ENCODE results near the gene RUSC1.

RUSC1 gene

DNA sequence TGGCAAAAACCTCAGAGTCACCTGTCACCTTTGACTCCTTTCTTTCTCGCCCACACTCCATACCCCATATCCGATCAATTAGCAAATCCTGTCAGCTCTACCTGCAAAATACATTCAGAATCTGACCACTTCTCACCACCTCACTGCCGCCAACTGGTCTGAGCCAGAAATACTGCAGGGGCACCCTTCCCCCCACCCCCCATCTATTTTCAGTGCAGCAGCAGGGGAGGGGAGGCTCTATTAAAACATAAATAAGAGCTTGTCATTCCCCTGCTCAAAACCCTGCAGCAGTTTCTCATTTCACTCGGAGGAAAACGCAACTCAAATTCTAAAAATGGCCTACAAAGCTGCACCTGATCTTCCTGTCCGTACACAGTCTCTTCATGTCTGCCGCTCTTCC, 23.3 kb upstream of the RUSC1 start:
- H3K4me1 ChIP-seq (ENCODE audit: insufficient read depth, low read length): no peaks in the 10 kb centered on the region
- H3K9ac ChIP-seq (ENCODE audit: low read length): no peak overlapping the region
- no peaks in the 10 kb centered on the region for H3K36me3 ChIP-seq (ENCODE audit: insufficient read depth, low read length)
- H3K27me3 ChIP-seq (ENCODE audit: control insufficient read depth in 1 of 2, insufficient read depth in 2 of 2, low read length in 2 of 2): peaks cover 11 to 32% of the 10 kb centered on the region in 2 donors
- no peaks in the 10 kb centered on the region for H3K9me3 ChIP-seq (ENCODE audit: low read length)
- no peak overlapping the region for H3K27ac ChIP-seq (ENCODE audit: low read depth, low read length)
- no peak overlapping the region for H3K4me3 ChIP-seq (ENCODE audit: low read depth in 1 of 2, low read length in 2 of 2)

DNA sequence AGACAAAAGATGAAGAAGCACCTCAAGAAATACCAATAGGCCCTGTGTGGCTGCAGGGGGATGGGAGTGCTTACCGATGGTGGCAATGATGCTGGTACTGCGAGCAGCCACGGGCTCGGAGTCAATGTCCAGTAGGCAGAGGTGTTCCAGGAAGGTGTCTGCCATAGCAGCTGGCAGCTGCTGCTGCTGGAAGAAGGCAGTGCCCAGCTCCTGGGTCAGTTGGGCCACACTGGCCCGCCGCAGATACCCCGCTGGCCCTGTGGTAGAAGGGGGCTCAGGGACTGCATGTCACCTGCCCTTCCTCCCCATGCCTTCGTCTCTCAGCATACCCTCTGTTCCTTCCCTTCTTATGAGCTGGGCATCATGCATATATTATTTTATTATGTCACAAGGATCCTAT, 20.7 kb upstream of the RUSC1 start:
- Histone ChIP-seq H3K4me1 (ENCODE audit: insufficient read depth, low read length) (no peaks in the 10 kb centered on the region), H3K9ac (ENCODE audit: low read length) (no peak overlapping the region), H3K27ac (ENCODE audit: low read depth, low read length) (no peak overlapping the region)

DNA sequence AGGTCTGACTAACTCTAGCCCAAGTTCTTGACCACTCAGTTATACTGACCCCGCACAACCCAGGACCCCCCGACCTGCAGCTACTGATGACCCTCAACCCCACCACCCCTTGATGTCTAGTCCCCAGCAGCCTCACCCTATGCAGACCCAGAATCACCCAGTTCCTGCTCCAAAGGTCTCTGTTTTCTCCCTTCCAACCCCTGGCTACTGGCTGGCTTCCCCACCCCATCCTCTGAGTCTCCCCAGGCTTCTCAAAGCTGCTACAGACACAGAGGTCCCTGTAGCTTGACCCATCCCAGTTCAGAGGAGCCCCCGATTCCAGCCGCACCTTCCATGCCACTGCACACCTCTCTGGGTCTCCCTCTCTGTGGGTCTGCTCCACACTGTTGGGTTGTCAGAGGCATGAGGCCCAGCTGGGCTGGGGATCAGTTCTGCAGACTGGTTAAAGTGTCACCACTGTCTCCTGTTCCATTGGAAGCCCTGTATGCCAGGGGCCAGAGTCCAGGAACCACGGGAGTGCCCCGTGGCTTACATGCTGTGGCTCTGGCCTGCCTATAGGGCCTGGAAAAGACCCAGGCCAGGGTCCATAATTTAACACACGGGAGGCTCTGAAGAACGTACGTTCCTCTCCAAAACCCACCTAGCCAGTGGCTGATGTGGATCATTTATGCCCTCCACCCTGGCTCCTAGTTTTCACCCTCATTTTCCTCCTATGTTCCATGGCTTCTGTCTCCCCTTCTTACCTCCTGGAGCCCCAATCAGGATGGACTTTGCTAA, 20.0 kb upstream of the RUSC1 start:
- H3K4me3 ChIP-seq (ENCODE audit: low read depth in 1 of 2, low read length in 2 of 2): no peak overlapping the region
- H3K27ac ChIP-seq (ENCODE audit: low read depth, low read length): no peak overlapping the region
- H3K27me3 ChIP-seq (ENCODE audit: control insufficient read depth in 1 of 2, insufficient read depth in 2 of 2, low read length in 2 of 2): peaks cover 4 to 15% of the 10 kb centered on the region in 2 donors
- no peaks in the 10 kb centered on the region for H3K9me3 ChIP-seq (ENCODE audit: low read length)
- H3K36me3 ChIP-seq (ENCODE audit: insufficient read depth, low read length): no peaks in the 10 kb centered on the region
- no peak overlapping the region for H3K9ac ChIP-seq (ENCODE audit: low read length)
- no peaks in the 10 kb centered on the region for H3K4me1 ChIP-seq (ENCODE audit: insufficient read depth, low read length)

More for the DNA sequence above, 20.7 kb upstream of the RUSC1 start:
- Histone ChIP-seq H3K4me3 (ENCODE audit: low read depth in 1 of 2, low read length in 2 of 2) (no peak overlapping the region), H3K9me3 (ENCODE audit: low read length) (no peaks in the 10 kb centered on the region), H3K27me3 (ENCODE audit: control insufficient read depth in 1 of 2, insufficient read depth in 2 of 2, low read length in 2 of 2) (peaks cover 11 to 22% of the 10 kb centered on the region in 2 donors), H3K36me3 (ENCODE audit: insufficient read depth, low read length) (no peaks in the 10 kb centered on the region)

DNA sequence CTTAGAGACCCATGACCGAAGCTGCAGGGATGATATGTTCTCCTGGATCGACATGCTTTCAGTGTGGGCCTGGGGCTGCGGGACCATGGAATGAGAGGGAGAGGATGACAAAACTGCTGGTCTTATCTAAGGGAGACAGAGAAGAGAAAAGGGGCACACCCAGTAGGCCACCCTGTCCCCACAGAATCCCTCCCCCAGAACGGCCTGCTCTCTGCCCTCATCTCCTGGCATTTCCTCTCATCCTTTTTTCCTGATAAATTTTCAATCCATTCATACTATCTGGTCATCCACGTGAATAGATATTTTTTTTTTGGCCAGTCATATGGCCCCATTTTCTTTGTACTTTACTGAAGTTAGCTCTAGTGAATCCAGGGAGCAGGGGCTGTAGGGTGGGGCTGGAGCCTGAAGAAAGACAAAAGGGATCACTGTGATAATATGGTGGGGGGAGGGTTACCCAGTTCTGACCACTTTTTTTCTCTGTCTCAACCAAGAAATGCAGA, 19.3 kb upstream of the RUSC1 start, which contains the start of gene PKLR:
Gene PKLR (minus strand): TSS at position 97 of the 500 bp plus-strand sequence. CDS start 43 bp downstream, at position 54.
- peaks cover 0 to 10% of the 10 kb centered on the region in 2 donors for H3K27me3 ChIP-seq (ENCODE audit: control insufficient read depth in 1 of 2, insufficient read depth in 2 of 2, low read length in 2 of 2)
- no peak within 1 kb of the TSS for H3K9ac ChIP-seq (ENCODE audit: low read length)
- no peaks in the 10 kb centered on the region for H3K36me3 ChIP-seq (ENCODE audit: insufficient read depth, low read length)
- no peaks in the 10 kb centered on the region for H3K4me1 ChIP-seq (ENCODE audit: insufficient read depth, low read length)
- no peak within 1 kb of the TSS for H3K27ac ChIP-seq (ENCODE audit: low read depth, low read length)
- H3K4me3 ChIP-seq (ENCODE audit: low read depth in 1 of 2, low read length in 2 of 2): no peak within 1 kb of the TSS
- H3K9me3 ChIP-seq (ENCODE audit: low read length): no peaks in the 10 kb centered on the region

DNA sequence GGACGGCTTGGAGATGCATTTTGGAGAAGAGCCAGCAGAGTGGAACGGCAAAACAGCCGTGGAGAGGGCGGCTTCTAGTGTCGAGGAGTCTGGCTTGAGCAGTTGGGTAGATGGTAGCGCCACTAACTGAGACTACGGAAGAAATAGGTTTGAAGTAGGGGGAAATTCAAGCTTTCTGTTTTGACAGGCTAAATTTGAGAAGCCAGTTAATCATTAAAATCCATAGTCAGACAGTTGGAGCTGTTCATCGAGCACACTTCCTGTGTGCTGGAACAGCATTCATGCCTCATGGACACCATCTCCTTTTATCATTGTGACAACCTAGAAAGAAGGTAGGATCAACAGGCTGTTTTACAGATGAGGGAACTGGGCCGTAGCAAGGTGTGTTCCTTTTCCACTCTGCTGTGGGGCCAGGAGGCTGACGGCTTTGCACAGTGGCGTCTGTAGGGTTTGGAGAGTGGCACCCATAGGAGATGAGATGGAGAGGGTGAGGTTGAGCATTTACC, 16.1 kb upstream of the RUSC1 start:
- no peak overlapping the region for H3K4me3 ChIP-seq (ENCODE audit: low read depth in 1 of 2, low read length in 2 of 2)
- no peaks in the 10 kb centered on the region for H3K36me3 ChIP-seq (ENCODE audit: insufficient read depth, low read length)
- H3K9ac ChIP-seq (ENCODE audit: low read length): no peak overlapping the region
- no peaks in the 10 kb centered on the region for H3K27me3 ChIP-seq (ENCODE audit: control insufficient read depth in 1 of 2, insufficient read depth in 2 of 2, low read length in 2 of 2)
- H3K27ac ChIP-seq (ENCODE audit: low read depth, low read length): no peak overlapping the region
- H3K9me3 ChIP-seq (ENCODE audit: low read length): no peaks in the 10 kb centered on the region
- H3K4me1 ChIP-seq (ENCODE audit: insufficient read depth, low read length): peaks cover 6% of the 10 kb centered on the region

DNA sequence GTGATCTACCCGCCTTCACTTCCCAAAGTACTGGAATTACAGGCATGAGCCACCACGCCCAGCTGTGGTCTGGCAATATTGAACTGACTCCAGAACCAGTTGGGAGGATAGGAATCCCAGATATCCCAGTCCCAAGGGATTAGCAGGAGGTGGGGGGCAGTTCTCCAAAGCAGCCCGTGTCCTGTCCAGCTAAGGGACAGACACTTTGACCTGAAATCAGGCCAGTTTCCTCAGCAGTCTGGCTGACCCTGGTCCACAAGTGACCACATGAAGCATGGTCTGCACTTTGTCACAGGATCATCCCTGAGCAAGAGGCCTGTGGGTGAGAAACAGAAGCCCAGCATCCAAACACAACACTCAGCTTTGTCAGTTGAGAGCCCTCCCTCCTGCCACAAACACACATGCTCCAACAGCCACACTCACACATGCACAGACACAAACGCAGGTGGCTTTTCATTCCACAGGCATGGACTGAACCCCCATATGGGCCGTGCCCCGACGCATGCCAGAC, 14.8 kb upstream of the RUSC1 start:
- H3K4me3 ChIP-seq (ENCODE audit: low read depth in 1 of 2, low read length in 2 of 2): no peak overlapping the region
- H3K36me3 ChIP-seq (ENCODE audit: insufficient read depth, low read length): no peaks in the 10 kb centered on the region
- H3K9me3 ChIP-seq (ENCODE audit: low read length): no peaks in the 10 kb centered on the region
- H3K27ac ChIP-seq (ENCODE audit: low read depth, low read length): no peak overlapping the region
- H3K4me1 ChIP-seq (ENCODE audit: insufficient read depth, low read length): peaks cover 14% of the 10 kb centered on the region
- H3K9ac ChIP-seq (ENCODE audit: low read length): no peak overlapping the region
- no peaks in the 10 kb centered on the region for H3K27me3 ChIP-seq (ENCODE audit: control insufficient read depth in 1 of 2, insufficient read depth in 2 of 2, low read length in 2 of 2)

DNA sequence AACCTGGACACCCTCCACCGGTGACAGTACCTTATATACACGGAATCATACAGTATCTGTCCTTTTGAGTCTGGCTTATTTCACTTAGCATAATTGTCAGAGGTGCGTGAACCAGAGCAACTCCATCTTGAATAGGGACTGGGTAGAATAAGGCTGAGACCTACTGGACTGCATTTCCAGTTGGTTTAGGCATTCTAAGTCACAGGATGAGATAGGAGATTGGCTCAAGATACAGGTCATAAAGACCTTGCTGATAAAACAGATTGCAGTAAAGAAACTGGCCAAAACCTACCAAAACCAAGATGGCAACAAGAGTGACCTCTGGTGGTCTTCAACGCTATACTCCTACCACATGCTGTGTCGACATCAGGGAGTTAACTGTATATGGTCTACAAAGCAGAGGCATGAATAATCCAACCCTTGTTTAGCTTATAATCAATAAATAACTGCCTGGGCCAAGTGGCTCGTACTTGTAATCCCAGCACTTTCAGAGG, 13.4 kb upstream of the RUSC1 start:
- no peak overlapping the region for H3K9ac ChIP-seq (ENCODE audit: low read length)
- H3K9me3 ChIP-seq (ENCODE audit: low read length): no peaks in the 10 kb centered on the region
- peaks cover 14% of the 10 kb centered on the region for H3K4me1 ChIP-seq (ENCODE audit: insufficient read depth, low read length)
- H3K4me3 ChIP-seq (ENCODE audit: low read depth in 1 of 2, low read length in 2 of 2): no peak overlapping the region
- H3K36me3 ChIP-seq (ENCODE audit: insufficient read depth, low read length): no peaks in the 10 kb centered on the region
- H3K27ac ChIP-seq (ENCODE audit: low read depth, low read length): no peak overlapping the region
- no peaks in the 10 kb centered on the region for H3K27me3 ChIP-seq (ENCODE audit: control insufficient read depth in 1 of 2, insufficient read depth in 2 of 2, low read length in 2 of 2)

DNA sequence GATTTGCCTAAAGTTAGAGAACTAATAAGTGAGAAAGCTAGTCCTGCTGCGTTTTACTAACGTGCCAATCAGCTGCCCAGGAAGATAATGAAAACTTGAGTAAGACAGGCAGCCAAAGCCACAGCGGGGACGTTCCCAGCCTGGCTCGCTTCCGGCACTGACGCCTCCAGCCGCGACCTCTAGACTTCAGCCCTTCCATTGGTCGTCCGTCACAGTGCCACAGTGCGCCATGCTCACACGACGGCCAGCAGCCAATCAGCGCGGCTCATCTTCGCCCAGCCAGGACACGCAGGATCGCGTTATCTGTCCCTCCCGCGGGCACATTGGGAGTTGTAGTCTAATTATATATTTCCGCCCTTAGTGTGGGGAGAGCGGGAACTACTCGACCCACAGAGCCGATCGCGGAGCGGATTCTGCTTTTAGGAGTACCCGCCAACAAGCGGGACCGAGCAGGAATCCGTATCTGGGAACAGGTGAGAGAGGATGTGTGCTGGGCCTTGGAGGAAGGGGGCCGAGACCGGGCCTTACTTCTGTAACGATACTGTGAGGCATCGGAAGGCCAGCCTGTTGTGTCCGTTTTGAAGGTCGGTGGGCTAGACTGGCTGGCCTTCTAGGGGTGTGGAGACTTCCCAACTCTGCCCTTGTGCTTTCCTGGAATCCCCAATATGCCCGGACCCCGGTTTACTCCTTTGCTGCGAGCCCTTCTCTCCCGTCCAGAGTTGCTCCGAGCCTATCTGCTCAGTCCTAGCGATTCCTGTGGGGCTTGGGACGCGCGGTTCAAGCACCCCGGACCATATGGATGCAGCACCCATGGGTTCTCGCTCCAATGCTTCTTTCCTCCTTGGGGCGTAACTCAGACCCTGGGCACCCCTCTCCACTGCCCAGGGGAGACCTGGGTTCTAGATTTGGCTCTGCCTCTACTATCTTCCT, 11.9 kb upstream of the RUSC1 start, which contains the start of gene FDPS:
Gene FDPS (plus strand): TSS at position 374 of the 930 bp plus-strand sequence. CDS start 924 bp downstream, outside the sequence.
- Histone ChIP-seq H3K36me3 (ENCODE audit: insufficient read depth, low read length) (no peaks in the 10 kb centered on the region), H3K27me3 (ENCODE audit: control insufficient read depth in 1 of 2, insufficient read depth in 2 of 2, low read length in 2 of 2) (no peaks in the 10 kb centered on the region), H3K4me3 (ENCODE audit: low read depth in 1 of 2, low read length in 2 of 2) (peak within 1 kb of the TSS; percentile 51 to 83), H3K9me3 (ENCODE audit: low read length) (no peaks in the 10 kb centered on the region), H3K27ac (ENCODE audit: low read depth, low read length) (peak within 1 kb of the TSS; percentile 84), H3K9ac (ENCODE audit: low read length) (peak within 1 kb of the TSS; percentile 99), H3K4me1 (ENCODE audit: insufficient read depth, low read length) (peaks cover 14% of the 10 kb centered on the region)

DNA sequence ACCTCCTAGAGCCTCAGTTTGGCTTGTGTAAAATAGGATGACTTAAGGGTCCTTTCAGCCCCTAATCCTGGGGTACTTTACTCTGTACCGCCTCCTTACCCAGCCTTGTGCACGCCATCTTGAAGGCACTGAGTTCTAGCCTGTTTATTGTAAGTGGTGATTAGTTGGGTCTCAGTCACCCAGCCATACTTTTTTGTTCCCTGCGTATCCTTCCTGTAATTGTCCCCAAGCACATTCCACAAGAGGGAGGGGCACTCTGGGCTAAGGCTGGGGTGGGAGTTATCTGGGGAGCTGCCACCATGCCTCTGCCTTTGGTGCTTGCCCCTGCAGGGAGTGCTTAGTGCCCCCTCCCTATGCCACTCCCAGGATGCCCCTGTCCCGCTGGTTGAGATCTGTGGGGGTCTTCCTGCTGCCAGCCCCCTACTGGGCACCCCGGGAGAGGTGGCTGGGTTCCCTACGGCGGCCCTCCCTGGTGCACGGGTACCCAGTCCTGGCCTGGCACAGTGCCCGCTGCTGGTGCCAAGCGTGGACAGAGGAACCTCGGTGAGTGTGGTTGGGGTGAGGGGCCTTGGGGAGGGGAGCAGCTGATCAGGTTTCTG, 11.2 kb upstream of the RUSC1 start:
- H3K27ac ChIP-seq (ENCODE audit: low read depth, low read length): peak overlapping the region; percentile 62
- no peaks in the 10 kb centered on the region for H3K27me3 ChIP-seq (ENCODE audit: control insufficient read depth in 1 of 2, insufficient read depth in 2 of 2, low read length in 2 of 2)

DNA sequence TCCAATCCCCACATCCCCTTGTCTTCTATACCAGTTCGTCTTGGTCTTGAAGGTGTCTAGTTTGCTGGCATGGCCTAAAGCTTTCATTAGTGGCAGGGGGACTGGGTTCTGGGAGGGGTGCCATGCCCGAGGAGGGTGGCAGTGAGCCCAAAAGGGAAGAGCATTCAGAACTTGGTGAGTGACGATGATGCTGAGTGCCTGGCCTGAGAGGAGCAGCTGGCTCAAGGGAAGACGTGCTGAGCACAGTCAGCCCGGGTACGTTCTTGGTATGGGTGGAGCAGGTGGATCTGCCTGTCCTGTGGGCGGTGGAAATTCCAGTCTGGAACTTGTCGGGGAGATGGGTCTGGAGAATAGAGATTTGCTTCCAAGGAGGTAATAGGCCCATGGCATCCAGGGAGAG, 7.4 kb upstream of the RUSC1 start:
- Histone ChIP-seq H3K9ac (ENCODE audit: low read length) (no peak overlapping the region), H3K27me3 (ENCODE audit: control insufficient read depth in 1 of 2, insufficient read depth in 2 of 2, low read length in 2 of 2) (no peaks in the 10 kb centered on the region), H3K4me3 (ENCODE audit: low read depth in 1 of 2, low read length in 2 of 2) (no peak overlapping the region), H3K9me3 (ENCODE audit: low read length) (no peaks in the 10 kb centered on the region), H3K4me1 (ENCODE audit: insufficient read depth, low read length) (peaks cover 14% of the 10 kb centered on the region), H3K36me3 (ENCODE audit: insufficient read depth, low read length) (peaks cover 4% of the 10 kb centered on the region), H3K27ac (ENCODE audit: low read depth, low read length) (no peak overlapping the region)

More for the DNA sequence above, 11.2 kb upstream of the RUSC1 start:
- no peaks in the 10 kb centered on the region for H3K9me3 ChIP-seq (ENCODE audit: low read length)
- H3K36me3 ChIP-seq (ENCODE audit: insufficient read depth, low read length): no peaks in the 10 kb centered on the region
- peak overlapping the region; percentile 99 for H3K9ac ChIP-seq (ENCODE audit: low read length)
- peaks cover 14% of the 10 kb centered on the region for H3K4me1 ChIP-seq (ENCODE audit: insufficient read depth, low read length)
- H3K4me3 ChIP-seq (ENCODE audit: low read depth in 1 of 2, low read length in 2 of 2): peak overlapping the region; percentile 51 to 83
